Dermis blood vessel endothelial cell (primary cell): ENCODE data around the gene PYHIN1. TPM values are rescaled to one million over a fixed set of nuclear protein-coding genes. Genes with fewer than 3 reads are reported as not detected.

ENCODE experiments used
- DNase-seq: peaks from one replicate; pipeline ENCODE4 v3.0.0; 2010
- total RNA-seq: library from RNA; depleted of rRNA; stranded (reverse); fragments of >200 nt; gene quantifications from 2 replicates; pipeline ENCODE4 v1.2.3, GENCODE V29; 2014

PYHIN1 gene
- total RNA-seq, 1 donor from 2014 or later, result not detected

DNA sequence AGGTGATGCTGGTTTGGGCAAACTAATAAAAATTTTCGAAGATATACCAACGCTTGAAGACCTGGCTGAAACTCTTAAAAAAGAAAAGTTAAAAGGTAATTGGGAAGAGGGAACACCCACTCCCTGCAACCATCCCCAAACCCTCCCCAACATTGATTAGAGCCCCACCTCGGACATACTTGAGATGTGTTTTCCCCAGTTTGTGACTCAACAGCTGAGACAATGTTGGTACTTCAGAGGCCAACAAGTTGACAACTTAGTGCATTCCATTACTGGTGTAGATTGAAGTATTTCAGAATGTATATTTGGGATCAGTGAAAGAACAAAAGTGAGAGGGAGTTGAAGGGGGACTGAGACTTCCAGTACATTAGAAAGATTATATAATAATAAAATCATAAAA lies 83.5 kb downstream of the PYHIN1 start:
- DNase-seq, result no peak

DNA sequence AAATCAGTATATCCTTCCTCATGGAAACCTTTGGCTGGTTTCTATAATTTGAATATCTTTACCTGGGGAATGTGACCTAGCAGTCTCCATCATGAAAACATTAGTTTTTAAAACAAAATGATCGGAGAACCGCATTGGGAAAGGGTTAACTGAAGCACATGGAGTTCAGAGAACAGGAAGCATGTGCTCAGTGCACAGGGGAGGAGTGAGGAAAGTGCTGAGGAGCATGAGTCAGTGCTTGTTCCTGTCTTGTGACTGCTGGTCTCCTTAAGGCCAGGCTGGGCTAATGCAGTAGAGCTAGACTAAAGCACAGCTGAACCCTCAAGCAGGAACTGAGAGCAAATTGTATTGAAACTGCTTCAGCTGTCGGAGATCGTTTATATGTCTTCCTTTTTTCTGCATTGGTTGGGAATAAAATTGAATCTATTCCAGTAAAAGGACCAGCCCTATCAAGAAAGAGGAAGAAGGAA lies 84.1 kb downstream of the PYHIN1 start:
- peak; percentile 97 for DNase-seq

DNA sequence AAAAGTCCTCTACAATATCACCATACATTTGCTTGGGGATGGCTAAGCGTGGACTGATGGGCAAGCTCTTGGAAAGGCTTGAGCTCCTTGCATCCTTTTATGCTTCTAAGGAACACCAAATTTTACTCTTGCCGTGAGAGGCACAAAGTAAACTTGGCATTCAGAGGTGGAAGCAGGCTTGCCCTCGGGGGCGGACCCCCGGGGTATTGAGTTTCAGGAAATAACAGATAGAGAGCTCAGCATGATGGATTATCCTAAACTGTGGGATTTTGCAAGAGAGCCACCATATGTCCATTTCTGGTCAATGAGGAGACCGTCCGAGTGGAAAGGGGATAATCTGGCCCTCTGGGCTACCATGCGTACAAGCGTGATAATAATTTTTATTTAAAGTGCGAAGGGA lies 92.4 kb downstream of the PYHIN1 start:
- no peak for DNase-seq

DNA sequence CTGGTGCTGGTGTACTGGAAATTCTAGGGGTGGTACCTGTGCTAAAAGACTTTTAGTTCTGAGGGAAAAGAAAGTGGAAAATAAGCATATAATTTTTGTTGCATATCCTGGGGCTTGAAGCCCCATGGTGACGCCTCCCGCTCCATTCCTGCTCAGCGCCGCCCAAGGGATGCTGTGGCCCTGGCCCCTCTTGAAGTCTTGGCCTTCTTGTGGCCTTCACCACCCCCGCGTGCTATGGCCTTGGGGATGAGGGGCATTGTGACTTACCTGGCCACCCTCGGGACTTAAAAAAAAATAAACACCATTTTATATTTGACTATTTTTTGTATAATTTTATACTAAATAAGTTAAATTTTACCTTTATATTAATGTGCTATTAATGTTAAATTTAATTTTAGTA lies 93.7 kb downstream of the PYHIN1 start:
- DNase-seq, result no peak

Other genes starting within 250 kb of the PYHIN1 start
- 2.0 and 3.1 TPM in 2 replicates for gene SPTA1, start 244.8 kb upstream of the PYHIN1 start, total RNA-seq
- gene OR6K2, start 230.9 kb upstream of the PYHIN1 start, total RNA-seq, result not detected in 2 replicates
- gene OR6K3, start 210.8 kb upstream of the PYHIN1 start, total RNA-seq, result not detected in 2 replicates
- gene OR6K6, start 176.8 kb upstream of the PYHIN1 start, total RNA-seq, result not detected in 2 replicates
- gene OR6N1, start 159.4 kb upstream of the PYHIN1 start, total RNA-seq, result not detected in 2 replicates
- not detected in 2 replicates for gene OR6N2, start 150.3 kb upstream of the PYHIN1 start, total RNA-seq
- gene MNDA, start 100.2 kb upstream of the PYHIN1 start, total RNA-seq, result not detected in 2 replicates
- gene IFI16, start 78.4 kb downstream of the PYHIN1 start, total RNA-seq, result 101 and 103 TPM in 2 replicates
- gene AIM2, start 145.2 kb downstream of the PYHIN1 start, total RNA-seq, result not detected in 2 replicates
- under 0.01 and 0.09 TPM in 2 replicates for gene CADM3, start 240.1 kb downstream of the PYHIN1 start, total RNA-seq